GM21367 (cell line): ENCODE measurements around the gene HLA-DOA.

Experiments
- ATAC-seq: cut with Tn5 transposase; IDR thresholded peaks from one replicate; pipeline ENCODE4 v1.9.1; 2021; ENCODE audit not compliant: unreplicated experiment

The HLA-DOA gene

GRCh38 chr6:32979720-32980487, 29.5 kb downstream of the HLA-DOA start:
- ATAC-seq = no peak

- no peak for ATAC-seq
Measured at GRCh38 chr6:32977953-32978324, 31.5 kb downstream of the HLA-DOA start.

GRCh38 chr6:32977272-32977952, 32.0 kb downstream of the HLA-DOA start:
- no peak for ATAC-seq

- no peak for ATAC-seq
Measured at GRCh38 chr6:32976334-32977069, 32.9 kb downstream of the HLA-DOA start.

- ATAC-seq = no peak
Measured at GRCh38 chr6:32975886-32976285, 33.5 kb downstream of the HLA-DOA start.

GRCh38 chr6:32974541-32975308, 34.7 kb downstream of the HLA-DOA start:
- no peak for ATAC-seq

- no peak for ATAC-seq
Measured at GRCh38 chr6:32974016-32974333, 35.4 kb downstream of the HLA-DOA start.

- no peak for ATAC-seq
Measured at GRCh38 chr6:32973144-32974015, 36.0 kb downstream of the HLA-DOA start.

GRCh38 chr6:32972353-32973143, 36.8 kb downstream of the HLA-DOA start:
- no peak for ATAC-seq

GRCh38 chr6:32971581-32972352, 37.6 kb downstream of the HLA-DOA start:
- peak; percentile 35 for ATAC-seq

GRCh38 chr6:32971242-32971580, 38.2 kb downstream of the HLA-DOA start:
- ATAC-seq = no peak

GRCh38 chr6:32970413-32971241, 38.8 kb downstream of the HLA-DOA start:
- no peak for ATAC-seq

- ATAC-seq = no peak
Measured at GRCh38 chr6:32969685-32970412, 39.5 kb downstream of the HLA-DOA start.

GRCh38 chr6:32968867-32969684, 40.3 kb downstream of the HLA-DOA start:
- ATAC-seq = no peak

GRCh38 chr6:32968093-32968866, 41.1 kb downstream of the HLA-DOA start, which contains the start of gene BRD2:
Gene BRD2, plus strand, starts transcription at chr6:32968594. Its CDS starts 4,305 bp downstream, at chr6:32972899.
- no peak for ATAC-seq
